BLaER1 (cell line): ENCODE results near the gene VPS26C.

Experiments
- H3K27ac ChIP-seq: shearing (Covaris generic); formaldehyde crosslinking; 2 replicates; pipeline ENCODE4 v1.8.1; 2022
- H3K27me3 ChIP-seq: shearing (Covaris generic); formaldehyde crosslinking; 2 replicates; pipeline ENCODE4 v1.8.1; 2022
- H3K36me3 ChIP-seq: shearing (Covaris generic); formaldehyde crosslinking; 2 replicates; pipeline ENCODE4 v1.8.1; 2022
- H3K4me1 ChIP-seq: shearing (Covaris generic); formaldehyde crosslinking; 2 replicates; pipeline ENCODE4 v1.8.1; 2022
- H3K4me2 ChIP-seq: shearing (Covaris generic); formaldehyde crosslinking; 2 replicates; pipeline ENCODE4 v1.8.1; 2022
- H3K4me3 ChIP-seq: shearing (Covaris generic); formaldehyde crosslinking; 2 replicates; pipeline ENCODE4 v1.8.1; 2022
- H3K9ac ChIP-seq: shearing (Covaris generic); formaldehyde crosslinking; 2 replicates; pipeline ENCODE4 v1.8.1; 2022
- H3K9me3 ChIP-seq: shearing (Covaris generic); formaldehyde crosslinking; 2 replicates; pipeline ENCODE4 v1.8.1; 2022
- H4K20me1 ChIP-seq: shearing (Covaris generic); formaldehyde crosslinking; 2 replicates; pipeline ENCODE4 v1.8.1; 2022
- Cebpa-rat ChIP-seq: shearing (Covaris generic); IDR thresholded peaks from 2 replicates; pipeline ENCODE4 v1.8.1; 2022

VPS26C gene

GRCh38 chr21:37232274-37233018 is 34.7 kb downstream of the VPS26C start:
- TF ChIP-seq Cebpa-rat: no peak
- H3K4me2 ChIP-seq: no peak overlapping the region
- no peak overlapping the region for H3K27ac ChIP-seq
- no peak overlapping the region for H3K4me3 ChIP-seq
- H3K36me3 ChIP-seq: peaks cover 91% of the 10 kb centered on the region
- no peaks in the 10 kb centered on the region for H3K4me1 ChIP-seq
- peaks cover 3% of the 10 kb centered on the region; the same call in 1 of the 2 replicates for H3K9me3 ChIP-seq
- no peak overlapping the region for H3K9ac ChIP-seq
- H4K20me1 ChIP-seq: peaks cover 35% of the 10 kb centered on the region
- H3K27me3 ChIP-seq: no peaks in the 10 kb centered on the region

DNA sequence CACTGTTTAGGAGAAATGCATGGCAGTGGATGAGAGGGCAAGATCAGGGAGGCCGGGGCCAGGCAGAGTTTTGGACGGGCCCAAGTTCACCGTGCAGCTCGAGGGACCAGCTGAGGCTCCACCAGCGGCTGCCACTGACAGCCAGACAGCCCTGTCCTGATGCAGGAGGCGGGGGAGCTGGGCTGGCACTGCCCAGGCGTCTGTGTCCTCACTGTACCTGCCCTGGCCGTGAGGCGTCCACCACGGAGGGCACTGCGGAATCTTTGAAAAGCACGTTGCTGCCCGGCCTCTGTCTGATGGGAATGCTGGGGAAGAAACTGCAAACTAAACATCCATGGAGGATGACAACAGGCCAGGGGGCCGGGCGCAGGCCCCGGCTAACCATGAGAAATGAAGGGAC is 35.5 kb downstream of the VPS26C start:
- H3K4me3 ChIP-seq: no peak overlapping the region
- peaks cover 91% of the 10 kb centered on the region for H3K36me3 ChIP-seq
- H3K4me2 ChIP-seq: no peak overlapping the region
- peaks cover under 1% of the 10 kb centered on the region for H3K4me1 ChIP-seq
- peaks cover 32% of the 10 kb centered on the region for H4K20me1 ChIP-seq
- TF ChIP-seq Cebpa-rat: no peak
- peaks cover 3% of the 10 kb centered on the region; the same call in 1 of the 2 replicates for H3K9me3 ChIP-seq
- no peaks in the 10 kb centered on the region for H3K27me3 ChIP-seq
- H3K9ac ChIP-seq: no peak overlapping the region
- H3K27ac ChIP-seq: no peak overlapping the region

GRCh38 chr21:37231249-37231645 is 35.9 kb downstream of the VPS26C start:
- H3K36me3 ChIP-seq: peaks cover 93% of the 10 kb centered on the region
- H3K4me1 ChIP-seq: peaks cover 4% of the 10 kb centered on the region

DNA sequence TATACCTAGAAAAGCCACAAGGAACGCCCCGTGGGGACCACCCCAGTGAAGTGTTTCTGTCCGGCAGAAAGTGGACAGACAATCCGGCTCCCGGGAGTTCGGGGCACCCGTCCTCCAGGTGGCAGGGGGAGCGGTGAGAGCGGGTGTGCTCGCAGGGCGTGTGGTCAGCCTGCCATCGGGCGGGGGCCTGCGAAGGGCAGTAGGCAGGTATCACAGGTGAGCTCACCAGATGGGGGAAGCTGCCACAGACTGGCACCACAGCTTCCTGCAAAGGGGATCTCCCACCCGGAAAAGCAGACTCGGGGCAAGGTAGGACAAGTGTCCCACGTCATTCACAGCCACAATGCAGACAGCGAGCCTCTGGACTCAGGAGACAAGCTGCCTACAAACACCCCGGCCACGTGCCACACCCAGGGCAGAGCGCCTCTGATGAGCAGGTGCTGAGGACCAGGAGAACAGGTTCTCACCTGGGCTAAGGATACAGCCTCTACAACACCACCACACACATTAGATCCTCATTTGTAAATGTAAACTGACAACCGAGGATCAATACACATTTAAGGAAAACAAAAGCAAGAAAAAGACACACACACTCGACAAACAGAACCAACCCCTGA is 36.4 kb downstream of the VPS26C start:
- H3K27me3 ChIP-seq: no peaks in the 10 kb centered on the region
- H3K4me3 ChIP-seq: no peak overlapping the region
- H4K20me1 ChIP-seq: peaks cover 32% of the 10 kb centered on the region
- H3K4me1 ChIP-seq: peaks cover 10% of the 10 kb centered on the region
- no peak overlapping the region for H3K9ac ChIP-seq
- H3K9me3 ChIP-seq: peaks cover 3% of the 10 kb centered on the region; the same call in 1 of the 2 replicates
- no peak for TF ChIP-seq Cebpa-rat
- peaks cover 91% of the 10 kb centered on the region for H3K36me3 ChIP-seq
- no peak overlapping the region for H3K4me2 ChIP-seq
- no peak overlapping the region for H3K27ac ChIP-seq

More at GRCh38 chr21:37231249-37231645, 35.9 kb downstream of the VPS26C start:
- Histone ChIP-seq H3K4me2 (no peak overlapping the region), H3K9ac (no peak overlapping the region), H3K27ac (no peak overlapping the region), H3K4me3 (no peak overlapping the region), H3K27me3 (no peaks in the 10 kb centered on the region), H3K9me3 (peaks cover 3% of the 10 kb centered on the region; the same call in 1 of the 2 replicates), H4K20me1 (peaks cover 32% of the 10 kb centered on the region)
- TF ChIP-seq Cebpa-rat: no peak

- Histone ChIP-seq H3K9ac (no peak overlapping the region), H3K27me3 (no peaks in the 10 kb centered on the region), H4K20me1 (peaks cover 18% of the 10 kb centered on the region), H3K4me1 (peaks cover 34% of the 10 kb centered on the region), H3K9me3 (peaks cover 3% of the 10 kb centered on the region; the same call in 1 of the 2 replicates), H3K4me3 (no peak overlapping the region), H3K4me2 (no peak overlapping the region), H3K27ac (no peak overlapping the region), H3K36me3 (peaks cover 88% of the 10 kb centered on the region)
- no peak for TF ChIP-seq Cebpa-rat
Measured at GRCh38 chr21:37228003-37228400, 39.1 kb downstream of the VPS26C start.

DNA sequence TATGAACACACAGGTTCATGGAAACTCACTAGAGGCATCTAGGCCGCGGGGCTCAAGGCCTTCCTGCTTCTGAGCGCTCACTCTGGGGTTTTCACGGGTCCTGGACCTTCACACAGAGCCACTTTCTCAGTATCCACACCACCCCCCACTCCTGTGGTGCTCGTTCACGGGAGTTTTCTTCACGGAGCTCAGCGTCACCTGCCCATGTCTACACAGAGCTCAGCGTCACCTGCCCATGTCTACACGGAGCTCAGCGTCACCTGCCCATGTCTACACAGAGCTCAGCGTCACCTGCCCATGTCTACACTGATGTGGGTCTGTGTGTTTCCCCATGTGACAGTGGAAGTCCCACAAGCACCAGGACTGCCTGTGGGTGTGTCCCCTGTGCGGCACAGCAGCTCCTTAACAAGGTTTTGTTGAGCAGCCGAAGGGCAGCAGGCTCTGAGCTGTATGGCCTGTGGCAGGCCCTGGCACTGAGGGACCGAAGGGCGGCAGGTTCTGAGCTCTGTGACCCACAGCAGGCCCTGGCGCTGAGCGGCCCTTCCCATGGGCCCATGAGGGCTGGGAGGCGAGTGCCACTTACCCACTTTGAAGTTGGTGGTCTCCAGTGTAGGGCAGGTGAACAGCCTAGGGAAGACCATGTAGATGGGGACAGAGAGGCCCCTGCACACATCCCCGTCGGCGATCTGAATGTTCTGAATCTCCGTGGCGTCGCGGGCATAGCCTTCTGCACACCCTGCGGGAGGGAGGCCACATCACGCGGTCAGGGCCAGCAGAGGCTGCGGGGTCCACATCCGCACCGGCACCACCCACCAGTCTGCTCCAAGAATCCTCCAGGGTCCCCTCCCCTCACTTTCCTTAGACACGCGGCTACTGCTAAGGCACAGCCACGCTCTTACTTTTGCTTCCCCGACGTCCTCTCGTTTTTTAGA is 39.8 kb downstream of the VPS26C start:
- no peaks in the 10 kb centered on the region for H3K27me3 ChIP-seq
- H3K4me3 ChIP-seq: no peak overlapping the region
- H4K20me1 ChIP-seq: peaks cover 15% of the 10 kb centered on the region
- peaks cover 3% of the 10 kb centered on the region; the same call in 1 of the 2 replicates for H3K9me3 ChIP-seq
- H3K27ac ChIP-seq: no peak overlapping the region
- peaks cover 84% of the 10 kb centered on the region for H3K36me3 ChIP-seq
- peaks cover 35% of the 10 kb centered on the region for H3K4me1 ChIP-seq
- H3K4me2 ChIP-seq: no peak overlapping the region
- H3K9ac ChIP-seq: no peak overlapping the region
- TF ChIP-seq Cebpa-rat: no peak

DNA sequence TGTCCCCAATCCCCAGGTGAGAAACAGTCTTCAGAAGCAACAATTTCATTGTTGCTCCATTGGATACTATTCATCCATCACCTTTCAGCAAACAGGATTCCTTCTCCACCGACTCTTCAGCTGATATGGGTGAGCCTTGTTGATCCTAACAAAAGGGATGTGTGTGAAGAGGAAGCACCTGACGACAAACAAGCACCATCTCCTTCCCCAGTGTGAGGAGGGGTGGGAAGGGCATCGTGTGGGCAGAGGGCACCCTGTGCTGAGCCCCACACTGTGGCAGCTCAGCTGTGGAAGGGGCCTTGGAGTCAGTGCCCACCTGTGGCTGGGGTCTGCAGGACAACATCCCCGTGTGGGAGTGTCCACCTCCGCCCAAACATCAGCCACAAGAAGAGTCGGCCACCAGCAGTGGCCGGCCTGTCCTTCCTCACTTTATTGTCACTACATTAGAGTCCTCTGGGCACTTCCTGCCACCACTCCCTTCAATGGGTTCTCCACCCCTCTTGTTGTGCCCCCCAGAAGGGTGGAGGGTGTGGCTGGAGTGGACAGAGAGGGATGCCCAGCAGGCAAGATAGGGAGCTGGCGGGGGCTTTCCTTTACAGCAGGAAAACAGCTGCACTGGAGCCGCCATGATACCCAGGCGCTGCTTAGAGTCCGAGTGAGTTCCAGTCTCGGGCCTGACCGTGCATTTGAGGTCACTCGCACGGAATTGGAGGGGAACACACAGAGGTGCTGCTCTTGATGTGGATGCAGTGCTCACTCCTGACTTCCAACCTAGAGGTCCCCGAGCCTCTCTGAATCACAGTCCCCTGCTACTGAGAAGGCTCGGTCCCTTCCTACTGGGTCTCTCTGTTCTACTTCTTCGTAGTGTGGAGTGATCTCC is 40.9 kb downstream of the VPS26C start:
- peak overlapping the region; percentile 49; the same call in 1 of the 2 replicates for H3K9ac ChIP-seq

DNA sequence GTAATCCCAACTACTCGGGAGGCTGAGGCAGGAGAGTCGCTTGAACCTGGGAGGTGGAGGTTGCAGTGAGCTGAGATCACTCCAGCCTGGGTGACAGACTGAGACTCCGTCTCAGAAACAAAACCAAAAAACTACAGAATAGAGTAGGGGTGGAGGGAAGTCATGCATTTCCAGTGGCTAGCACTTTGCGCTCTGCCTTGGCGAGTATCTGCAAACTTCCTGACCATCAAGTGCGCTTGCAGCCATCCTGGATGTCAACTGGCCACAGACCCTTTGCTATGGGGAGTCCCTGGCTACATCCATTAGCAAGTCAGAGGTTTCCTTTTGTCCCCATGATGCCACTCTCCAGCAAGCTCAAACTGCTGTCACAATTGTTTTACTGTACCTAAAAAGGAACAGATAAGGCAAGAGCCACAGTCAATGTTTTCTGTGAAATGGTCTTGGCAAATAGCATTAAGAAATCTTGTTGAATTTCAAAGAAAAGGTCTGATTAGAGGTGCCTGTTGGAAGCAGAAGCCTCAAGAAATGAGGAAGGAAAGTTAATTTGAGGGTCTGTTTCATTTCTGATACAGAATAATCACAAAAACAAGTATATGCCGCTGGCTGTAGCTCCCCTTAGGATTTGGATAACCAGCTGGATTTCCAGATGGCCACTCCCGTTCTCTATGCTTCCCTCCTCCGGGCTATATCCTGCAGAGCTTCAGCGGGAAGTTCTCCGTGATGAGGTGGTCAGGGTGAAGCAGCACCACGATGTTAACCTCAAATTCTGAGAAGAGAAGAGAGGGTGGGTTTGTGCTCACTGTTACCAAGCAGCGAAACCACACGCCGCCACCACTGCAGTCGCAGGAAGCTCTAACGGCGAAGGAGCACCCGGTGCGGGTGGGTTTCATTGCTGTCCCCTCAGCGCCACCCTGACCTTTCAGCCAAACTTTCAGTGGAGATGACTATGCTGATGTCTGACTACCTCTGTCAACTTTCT is 42.0 kb downstream of the VPS26C start:
- H3K9me3 ChIP-seq: peaks cover 3% of the 10 kb centered on the region; the same call in 1 of the 2 replicates
- H4K20me1 ChIP-seq: no peaks in the 10 kb centered on the region
- TF ChIP-seq Cebpa-rat: no peak
- H3K36me3 ChIP-seq: peaks cover 64% of the 10 kb centered on the region
- peak overlapping the region; percentile 31 for H3K4me3 ChIP-seq
- peak overlapping the region; percentile 71 for H3K27ac ChIP-seq
- H3K9ac ChIP-seq: peak overlapping the region; percentile 49
- H3K4me1 ChIP-seq: peaks cover 43% of the 10 kb centered on the region
- H3K4me2 ChIP-seq: peak overlapping the region; percentile 85
- no peaks in the 10 kb centered on the region for H3K27me3 ChIP-seq

More for the DNA sequence above, 40.9 kb downstream of the VPS26C start:
- Histone ChIP-seq H3K27me3 (no peaks in the 10 kb centered on the region), H3K36me3 (peaks cover 73% of the 10 kb centered on the region), H3K4me3 (no peak overlapping the region), H3K27ac (peak overlapping the region; percentile 71), H4K20me1 (peaks cover 8% of the 10 kb centered on the region), H3K9me3 (peaks cover 3% of the 10 kb centered on the region; the same call in 1 of the 2 replicates), H3K4me2 (peak overlapping the region; percentile 85), H3K4me1 (peaks cover 38% of the 10 kb centered on the region)
- TF ChIP-seq Cebpa-rat: no peak
